HepG2 (cell line): ENCODE data around the gene HDAC5. TPM values are rescaled to one million over a fixed set of nuclear protein-coding genes. Genes with fewer than 3 reads are reported as not detected.

Experiments
- BRF2 ChIP-seq: sonication (generic); formaldehyde crosslinking; IDR thresholded peaks from 2 replicates; pipeline ENCODE4 v1.8.1; 2022; ENCODE audit warnings: mild to moderate bottlenecking, missing genetic modification reagents
- E2F1 ChIP-seq: sonication (generic); formaldehyde crosslinking; IDR thresholded peaks from 2 replicates; pipeline ENCODE4 v1.5.0; 2020; ENCODE audit warnings: missing genetic modification reagents
- HNRNPH1 ChIP-seq: fragments of 200-400 bp; formaldehyde crosslinking; optimal IDR thresholded peaks from 2 replicates; pipeline ENCODE3; 2017; ENCODE audit warnings: mild to moderate bottlenecking, low read depth, low read length
- MAF1 ChIP-seq: sonication (generic); formaldehyde crosslinking; IDR thresholded peaks from 2 replicates; pipeline ENCODE4 v1.5.0; 2020; ENCODE audit warnings: missing genetic modification reagents, borderline replicate concordance
- MTF2 ChIP-seq: sonication (generic); formaldehyde crosslinking; IDR thresholded peaks from 2 replicates; pipeline ENCODE4 v1.5.0; 2020; ENCODE audit warnings: missing genetic modification reagents, borderline replicate concordance
- NONO ChIP-seq, 2 experiments: fragments of 450-650 bp in 1 of 2; sonication (generic) in 1 of 2; formaldehyde crosslinking in 1 of 2; IDR thresholded peaks in 1 of 2; conservative IDR thresholded peaks in 1 of 2; 2 replicates each; pipeline versions ENCODE4 v1.6.1 to v1.8.0; 2017 to 2022; ENCODE audit warnings: mild to moderate bottlenecking in 1 of 2, missing genetic modification reagents in 1 of 2, moderate library complexity in 1 of 2
- PITX1 ChIP-seq: sonication (generic); formaldehyde crosslinking; IDR thresholded peaks from 2 replicates; pipeline ENCODE4 v1.5.1; 2020; ENCODE audit warnings: mild to moderate bottlenecking, missing genetic modification reagents
- RBM22 ChIP-seq: fragments of 200-400 bp; formaldehyde crosslinking; optimal IDR thresholded peaks from 2 replicates; pipeline ENCODE3; 2017; ENCODE audit warnings: mild to moderate bottlenecking, low read length, moderate library complexity
- RFX5 ChIP-seq: IDR thresholded peaks from 2 replicates; pipeline ENCODE4 v1.6.1; 2011; ENCODE audit warnings: low read depth, low read length, improper control_type of control experiment
- SNAPC5 ChIP-seq: sonication (generic); formaldehyde crosslinking; IDR thresholded peaks from 2 replicates; pipeline ENCODE4 v1.8.1; 2023; ENCODE audit warnings: mild to moderate bottlenecking, missing genetic modification reagents, borderline replicate concordance
- SRSF9 ChIP-seq: fragments of 200-400 bp; formaldehyde crosslinking; IDR thresholded peaks from 2 replicates; pipeline ENCODE4 v1.6.1; 2018; ENCODE audit warnings: borderline replicate concordance, mild to moderate bottlenecking, low read depth, low read length; ENCODE audit not compliant: insufficient read depth, poor library complexity, severe bottlenecking
- ZBTB10 ChIP-seq: sonication (generic); formaldehyde crosslinking; IDR thresholded peaks from 2 replicates; pipeline ENCODE4 v1.4.0; 2020; ENCODE audit warnings: missing genetic modification reagents, borderline replicate concordance
- ZFP82 ChIP-seq: sonication (generic); formaldehyde crosslinking; IDR thresholded peaks from 2 replicates; pipeline ENCODE4 v1.5.1; 2020; ENCODE audit warnings: mild to moderate bottlenecking, missing genetic modification reagents, borderline replicate concordance
- ZNF451 ChIP-seq: sonication (generic); formaldehyde crosslinking; IDR thresholded peaks from 2 replicates; pipeline ENCODE4 v1.5.0; 2020; ENCODE audit warnings: mild to moderate bottlenecking, missing genetic modification reagents
- ZNF710 ChIP-seq: sonication (generic); formaldehyde crosslinking; IDR thresholded peaks from 2 replicates; pipeline ENCODE4 v1.5.0; 2020; ENCODE audit warnings: mild to moderate bottlenecking, missing genetic modification reagents, borderline replicate concordance
- polyA plus RNA-seq, 8 experiments: library from polyadenylated mRNA; depleted of rRNA in 3 of 8; stranded (reverse) in 7 of 8; unstranded in 1 of 8; fragments of >200 nt; fragmentation: Illumina TruSeq in 4 of 8; extraction: Trizol in 4 of 8; gene quantifications; 2 replicates each; pipeline versions ENCODE4 v1.2.1 to v1.2.3, GENCODE V29; 2011 to 2016; ENCODE audit warnings: low read depth in 4 of 8, missing spikeins in 1 of 8, mixed read lengths in 1 of 8; ENCODE audit not compliant: insufficient read depth in 1 of 8
- total RNA-seq, 5 experiments: library from RNA; depleted of rRNA; stranded (reverse); fragments of >200 nt; fragmentation: Illumina TruSeq; extraction: Trizol; gene quantifications; 2 replicates each; pipeline ENCODE4 v1.2.3, GENCODE V29; 2016; ENCODE audit warnings: low read depth in 1 of 5
- TF ChIP-seq, protein P1 (sequence below): sonication (generic); formaldehyde crosslinking; conservative IDR thresholded peaks from 2 replicates; pipeline ENCODE4 v1.4.0; 2020; ENCODE audit warnings: mild to moderate bottlenecking, missing genetic modification reagents, moderate library complexity

The HDAC5 gene
- total and polyA plus RNA-seq, 2 of the 13 experiments (the other 11 are each of a cell fraction or from before 2014, with no cell fraction given), result 46.4 to 85.4 TPM

DNA sequence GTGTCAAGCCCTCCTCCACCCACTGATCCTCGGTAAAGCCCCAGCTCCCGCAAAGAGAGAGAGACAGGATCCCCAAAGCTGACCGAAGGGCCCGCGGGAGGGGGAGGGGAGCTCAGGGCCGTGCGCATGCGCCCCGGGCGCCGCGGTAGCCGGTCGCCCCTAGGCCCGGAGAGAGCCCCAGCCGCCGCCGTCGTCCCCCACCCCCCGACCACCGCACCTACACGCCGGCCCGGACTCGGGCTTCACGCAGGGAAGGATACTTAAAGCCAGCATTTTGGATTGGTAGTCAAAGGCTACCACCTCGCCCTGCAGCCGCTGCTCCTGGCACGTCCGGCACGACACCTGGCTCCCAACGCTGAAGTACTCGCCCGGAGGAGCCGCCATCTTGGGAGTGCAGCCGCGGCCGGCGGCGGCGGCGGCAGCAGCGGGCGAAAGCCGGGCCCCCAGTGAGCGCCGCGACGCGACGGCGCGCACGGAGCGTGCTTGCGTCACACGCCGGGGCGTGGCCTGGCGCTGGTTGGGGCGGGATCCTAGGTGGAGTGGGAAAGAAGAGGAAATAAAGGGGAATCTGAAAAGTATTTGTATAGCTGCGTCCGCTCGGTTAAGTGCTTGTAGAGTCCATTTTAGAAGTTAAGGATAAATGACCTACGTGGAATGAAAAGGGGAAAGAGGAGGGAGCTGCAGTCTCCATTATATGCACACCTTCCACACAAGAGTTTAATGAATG lies 57.1 kb downstream of the HDAC5 start, which contains the start of gene LSM12 (continued):
- TF ChIP-seq, protein P1, sequence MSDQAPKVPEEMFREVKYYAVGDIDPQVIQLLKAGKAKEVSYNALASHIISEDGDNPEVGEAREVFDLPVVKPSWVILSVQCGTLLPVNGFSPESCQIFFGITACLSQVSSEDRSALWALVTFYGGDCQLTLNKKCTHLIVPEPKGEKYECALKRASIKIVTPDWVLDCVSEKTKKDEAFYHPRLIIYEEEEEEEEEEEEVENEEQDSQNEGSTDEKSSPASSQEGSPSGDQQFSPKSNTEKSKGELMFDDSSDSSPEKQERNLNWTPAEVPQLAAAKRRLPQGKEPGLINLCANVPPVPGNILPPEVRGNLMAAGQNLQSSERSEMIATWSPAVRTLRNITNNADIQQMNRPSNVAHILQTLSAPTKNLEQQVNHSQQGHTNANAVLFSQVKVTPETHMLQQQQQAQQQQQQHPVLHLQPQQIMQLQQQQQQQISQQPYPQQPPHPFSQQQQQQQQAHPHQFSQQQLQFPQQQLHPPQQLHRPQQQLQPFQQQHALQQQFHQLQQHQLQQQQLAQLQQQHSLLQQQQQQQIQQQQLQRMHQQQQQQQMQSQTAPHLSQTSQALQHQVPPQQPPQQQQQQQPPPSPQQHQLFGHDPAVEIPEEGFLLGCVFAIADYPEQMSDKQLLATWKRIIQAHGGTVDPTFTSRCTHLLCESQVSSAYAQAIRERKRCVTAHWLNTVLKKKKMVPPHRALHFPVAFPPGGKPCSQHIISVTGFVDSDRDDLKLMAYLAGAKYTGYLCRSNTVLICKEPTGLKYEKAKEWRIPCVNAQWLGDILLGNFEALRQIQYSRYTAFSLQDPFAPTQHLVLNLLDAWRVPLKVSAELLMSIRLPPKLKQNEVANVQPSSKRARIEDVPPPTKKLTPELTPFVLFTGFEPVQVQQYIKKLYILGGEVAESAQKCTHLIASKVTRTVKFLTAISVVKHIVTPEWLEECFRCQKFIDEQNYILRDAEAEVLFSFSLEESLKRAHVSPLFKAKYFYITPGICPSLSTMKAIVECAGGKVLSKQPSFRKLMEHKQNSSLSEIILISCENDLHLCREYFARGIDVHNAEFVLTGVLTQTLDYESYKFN (CRISPR knock-in tag), result peak; percentile 38
- no peak for TF ChIP-seq MAF1
- no peak for TF ChIP-seq E2F1
- no peak for TF ChIP-seq SNAPC5
- TF ChIP-seq NONO (IDR thresholded peaks at IDR 0.05), result no peak
- TF ChIP-seq NONO (CRISPR knock-in tag; conservative IDR thresholded peaks at IDR 0.05), result peak; percentile 74; the same call in 1 of the 2 replicates
- no peak for TF ChIP-seq ZFP82
- 0 out of 2 replicates have a peak, but pooled peaks have one; percentile 10 for TF ChIP-seq RFX5
- no peak; the same call in 1 of the 2 replicates for TF ChIP-seq ZNF710
- TF ChIP-seq ZBTB10, result no peak
- TF ChIP-seq SRSF9, result no peak
- peak; percentile 74 for TF ChIP-seq ZNF451
- TF ChIP-seq MTF2 (CRISPR knock-in tag), result no peak
- TF ChIP-seq RBM22, result no peak
- no peak for TF ChIP-seq HNRNPH1
- TF ChIP-seq PITX1, result no peak
- peak; percentile 40; the same call in 1 of the 2 replicates for TF ChIP-seq BRF2 (CRISPR knock-in tag)
